Trophoblast cell (in vitro differentiated cells and primary cell): ENCODE data around the gene PTCHD4.

Experiments used
- DNase-seq, 2 donors: peaks; one replicate each; pipeline ENCODE4 v3.0.0-alpha.2; 2016
- H2AFZ ChIP-seq: 2 replicates; pipeline ENCODE4 v1.6.1; 2013; ENCODE audit warnings: low read length, moderate library complexity, mild to moderate bottlenecking; ENCODE audit not compliant: insufficient read depth, poor library complexity
- H2AK5ac ChIP-seq: 2 replicates; pipeline ENCODE4 v1.6.1; 2013; ENCODE audit warnings: mild to moderate bottlenecking, low read length
- H2BK120ac ChIP-seq: 2 replicates; pipeline ENCODE4 v1.6.1; 2013; ENCODE audit warnings: low read length, mild to moderate bottlenecking, moderate library complexity; ENCODE audit not compliant: insufficient read depth, poor library complexity
- H2BK12ac ChIP-seq: 2 replicates; pipeline ENCODE4 v1.6.1; 2013; ENCODE audit warnings: mild to moderate bottlenecking, low read length, moderate library complexity
- H2BK5ac ChIP-seq: 2 replicates; pipeline ENCODE4 v1.6.1; 2013; ENCODE audit warnings: low read length, low read depth, moderate library complexity, mild to moderate bottlenecking; ENCODE audit not compliant: poor library complexity
- H3K14ac ChIP-seq: 2 replicates; pipeline ENCODE4 v1.6.1; 2013; ENCODE audit warnings: mild to moderate bottlenecking, low read length
- H3K18ac ChIP-seq: 2 replicates; pipeline ENCODE4 v1.6.1; 2013; ENCODE audit warnings: mild to moderate bottlenecking, low read length
- H3K23ac ChIP-seq: 2 replicates; pipeline ENCODE4 v1.6.1; 2013; ENCODE audit warnings: low read length
- H3K27ac ChIP-seq: 2 replicates; pipeline ENCODE4 v1.5.1; 2013; ENCODE audit warnings: low read depth, mild to moderate bottlenecking, inconsistent platforms, low read length, moderate library complexity
- H3K27me3 ChIP-seq: 2 replicates; pipeline ENCODE4 v1.6.1; 2013; ENCODE audit warnings: inconsistent platforms, mild to moderate bottlenecking, low read length, moderate library complexity; ENCODE audit not compliant: insufficient read depth
- H3K36me3 ChIP-seq, 2 experiments: 1 replicate in 1 of 2; 2 replicates in 1 of 2; pipeline ENCODE4 v1.6.1; 2013; ENCODE audit warnings: low read length in 2 of 2, mild to moderate bottlenecking in 2 of 2, moderate library complexity in 1 of 2; ENCODE audit not compliant: insufficient read depth in 2 of 2, control insufficient read depth in 1 of 2
- H3K4ac ChIP-seq: 2 replicates; pipeline ENCODE4 v1.6.1; 2013; ENCODE audit warnings: low read depth, mild to moderate bottlenecking, low read length, moderate library complexity
- H3K4me1 ChIP-seq, 2 experiments: 1 replicate in 1 of 2; 2 replicates in 1 of 2; pipeline ENCODE4 v1.6.1; 2013; ENCODE audit warnings: low read length in 2 of 2, mild to moderate bottlenecking in 2 of 2, moderate library complexity in 1 of 2; ENCODE audit not compliant: insufficient read depth in 2 of 2, control insufficient read depth in 1 of 2
- H3K4me2 ChIP-seq: 2 replicates; pipeline ENCODE4 v1.6.1; 2013; ENCODE audit warnings: inconsistent platforms, mild to moderate bottlenecking, low read length, moderate library complexity
- H3K4me3 ChIP-seq: 2 replicates; pipeline ENCODE4 v1.5.1; 2013; ENCODE audit warnings: mild to moderate bottlenecking, low read depth, low read length, inconsistent platforms
- H3K79me1 ChIP-seq: one replicate; pipeline ENCODE4 v1.6.1; 2013; ENCODE audit warnings: low read length
- H3K79me2 ChIP-seq: 2 replicates; pipeline ENCODE4 v1.6.1; 2013; ENCODE audit warnings: low read length, mild to moderate bottlenecking; ENCODE audit not compliant: control insufficient read depth, insufficient read depth, poor library complexity
- H3K9ac ChIP-seq: 2 replicates; pipeline ENCODE4 v1.6.1; 2013; ENCODE audit warnings: mild to moderate bottlenecking, low read length
- H3K9me3 ChIP-seq: 2 replicates; pipeline ENCODE4 v1.6.1; 2013; ENCODE audit warnings: low read depth, mild to moderate bottlenecking, control low read depth, inconsistent platforms, low read length; ENCODE audit not compliant: insufficient read depth
- H4K12ac ChIP-seq: 2 replicates; pipeline ENCODE4 v1.6.1; 2013; ENCODE audit warnings: low read depth, mild to moderate bottlenecking, low read length, moderate library complexity
- H4K8ac ChIP-seq: 2 replicates; pipeline ENCODE4 v1.6.1; 2013; ENCODE audit warnings: low read depth, mild to moderate bottlenecking, low read length, moderate library complexity
- H4K91ac ChIP-seq: one replicate; pipeline ENCODE4 v1.6.1; 2013; ENCODE audit warnings: low read depth, mild to moderate bottlenecking, low read length, moderate library complexity
- WGBS: extraction: QIAGEN DNeasy Blood & Tissue Kit; methylation state at CpG from one replicate; pipeline ENCODE4 v1.1.7; 2013; ENCODE audit warnings: missing lambda C conversion rate; ENCODE audit not compliant: insufficient read length, insufficient coverage; ENCODE audit errors: extremely low coverage; 5-methylcytosine and 5-hydroxymethylcytosine counted together

PTCHD4 gene

DNA sequence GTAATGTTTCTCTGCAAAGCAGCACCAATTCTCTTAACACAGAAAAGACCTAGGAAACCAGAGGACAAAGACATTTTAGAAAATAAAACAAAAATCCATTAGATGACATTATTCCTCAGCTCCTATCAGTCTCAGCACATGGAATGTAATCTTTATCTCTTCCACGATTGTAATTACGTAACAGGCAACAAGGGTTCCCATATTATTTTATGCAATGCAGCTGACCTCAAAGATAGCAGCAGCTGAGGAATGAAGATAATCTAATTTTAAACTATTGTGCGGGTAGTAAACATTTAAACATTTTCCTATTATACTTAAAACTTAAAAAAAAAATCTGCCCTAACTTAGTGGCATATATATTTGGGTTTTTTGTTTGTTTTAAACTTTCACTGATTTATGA is 33.0 kb upstream of the PTCHD4 start:
- Histone ChIP-seq H3K4ac (no peak overlapping the region), H3K4me2 (no peak overlapping the region), H3K14ac (no peak overlapping the region), H2BK5ac (no peak overlapping the region), H2AFZ (no peak overlapping the region), H2BK120ac (no peak overlapping the region), H3K4me1 (no peaks in the 10 kb centered on the region), H3K18ac (no peak overlapping the region), H3K9me3 (no peaks in the 10 kb centered on the region), H4K8ac (no peak overlapping the region), H3K4me3 (no peak overlapping the region), H3K36me3 (no peaks in the 10 kb centered on the region), H3K27me3 (no peaks in the 10 kb centered on the region), H4K12ac (no peak overlapping the region), H3K9ac (no peak overlapping the region), H2BK12ac (no peak overlapping the region), H4K91ac (no peak overlapping the region), H2AK5ac (no peak overlapping the region), H3K79me1 (no peaks in the 10 kb centered on the region), H3K79me2 (no peaks in the 10 kb centered on the region), H3K23ac (no peak overlapping the region), H3K27ac (no peak overlapping the region)
- DNase-seq = peak; percentile 23 to 87
- no CpG with 5 or more reads among the region's 3 CpGs for WGBS

DNA sequence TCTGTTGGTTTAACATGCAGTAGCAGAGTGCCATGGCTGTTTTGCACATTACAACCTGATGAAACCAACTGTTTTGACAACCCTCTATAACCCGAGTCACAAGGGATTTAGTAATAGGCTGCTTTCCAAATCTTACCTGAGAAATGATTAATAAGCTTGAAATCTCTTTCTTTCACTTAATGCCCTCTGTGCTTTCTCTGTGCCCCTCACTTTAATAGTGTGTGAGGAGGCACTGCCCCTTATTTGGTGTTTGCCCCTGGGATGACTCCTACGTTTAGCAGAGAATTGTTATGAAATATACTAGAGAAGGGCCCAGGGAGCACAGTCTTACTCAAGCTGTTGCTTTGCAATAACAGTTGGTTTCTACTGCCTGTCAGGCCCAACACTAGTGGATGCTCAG is 31.0 kb upstream of the PTCHD4 start:
- DNase-seq = peak in 1 of 2 donors; percentile 24
- Histone ChIP-seq H3K36me3 (no peaks in the 10 kb centered on the region), H3K4ac (no peak overlapping the region), H3K4me3 (no peak overlapping the region), H3K27ac (no peak overlapping the region), H4K91ac (no peak overlapping the region), H2AFZ (no peak overlapping the region), H2BK12ac (no peak overlapping the region), H3K18ac (no peak overlapping the region), H3K79me1 (no peaks in the 10 kb centered on the region), H4K12ac (no peak overlapping the region), H3K27me3 (no peaks in the 10 kb centered on the region), H3K9me3 (no peaks in the 10 kb centered on the region), H3K23ac (no peak overlapping the region), H3K79me2 (no peaks in the 10 kb centered on the region), H3K14ac (no peak overlapping the region), H2AK5ac (no peak overlapping the region), H4K8ac (no peak overlapping the region), H2BK5ac (no peak overlapping the region), H3K9ac (no peak overlapping the region), H2BK120ac (no peak overlapping the region), H3K4me2 (no peak overlapping the region), H3K4me1 (no peaks in the 10 kb centered on the region)
- WGBS = no CpG with 5 or more reads among the region's 2 CpGs

DNA sequence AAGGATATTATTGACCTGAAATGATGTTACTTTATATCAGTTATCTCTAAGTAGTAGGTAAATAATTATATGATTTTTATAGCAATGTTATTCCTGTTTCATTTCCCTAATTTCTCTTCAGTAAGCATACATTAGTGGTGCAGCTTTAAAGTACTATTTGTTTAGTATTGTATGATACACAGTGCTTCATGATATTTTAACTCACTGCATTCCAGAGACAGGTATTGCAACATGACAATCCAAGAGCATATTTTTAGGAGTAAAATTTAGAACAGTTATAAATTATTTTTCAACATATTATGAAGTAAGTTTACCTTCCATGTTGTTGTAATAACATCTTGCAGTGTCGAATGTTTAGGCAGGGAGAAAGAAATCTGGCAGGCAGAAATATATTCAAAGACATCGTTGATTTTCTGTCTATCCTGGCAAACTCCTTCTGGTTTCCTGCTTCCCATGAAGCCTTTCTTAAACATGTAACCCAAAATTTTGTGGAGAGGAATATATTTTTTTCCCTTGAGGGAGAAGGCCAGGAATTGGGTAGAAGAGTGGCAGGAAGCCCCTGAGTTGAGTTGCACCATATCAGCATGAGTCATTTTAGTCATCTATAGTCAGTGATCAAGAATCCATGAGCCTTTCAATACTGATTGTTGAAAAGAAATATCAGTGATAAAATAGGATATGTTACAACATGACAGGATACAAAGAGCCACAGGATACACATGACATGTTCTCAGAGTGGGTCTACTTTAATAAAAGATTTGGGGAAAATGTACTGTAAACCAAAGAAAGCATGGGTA is 29.0 kb upstream of the PTCHD4 start:
- H3K79me1 ChIP-seq = no peaks in the 10 kb centered on the region
- H3K4ac ChIP-seq = no peak overlapping the region
- H3K27me3 ChIP-seq = no peaks in the 10 kb centered on the region
- no peak overlapping the region for H3K27ac ChIP-seq
- no peak overlapping the region for H2BK12ac ChIP-seq
- H4K91ac ChIP-seq = no peak overlapping the region
- no peak overlapping the region for H3K4me2 ChIP-seq
- H4K8ac ChIP-seq = no peak overlapping the region
- H3K18ac ChIP-seq = no peak overlapping the region
- no peak overlapping the region for H3K9ac ChIP-seq
- DNase-seq = no peak
- WGBS = no CpG with 5 or more reads among the region's 2 CpGs
- no peak overlapping the region for H2AK5ac ChIP-seq
- H2BK120ac ChIP-seq = no peak overlapping the region
- H4K12ac ChIP-seq = no peak overlapping the region
- H3K4me1 ChIP-seq = peaks cover 0 to 5% of the 10 kb centered on the region in 2 experiments
- H2BK5ac ChIP-seq = no peak overlapping the region
- no peak overlapping the region for H3K14ac ChIP-seq
- no peak overlapping the region for H3K23ac ChIP-seq
- H3K36me3 ChIP-seq = no peaks in the 10 kb centered on the region
- no peak overlapping the region for H3K4me3 ChIP-seq
- no peaks in the 10 kb centered on the region for H3K79me2 ChIP-seq
- no peaks in the 10 kb centered on the region for H3K9me3 ChIP-seq
- no peak overlapping the region for H2AFZ ChIP-seq

DNA sequence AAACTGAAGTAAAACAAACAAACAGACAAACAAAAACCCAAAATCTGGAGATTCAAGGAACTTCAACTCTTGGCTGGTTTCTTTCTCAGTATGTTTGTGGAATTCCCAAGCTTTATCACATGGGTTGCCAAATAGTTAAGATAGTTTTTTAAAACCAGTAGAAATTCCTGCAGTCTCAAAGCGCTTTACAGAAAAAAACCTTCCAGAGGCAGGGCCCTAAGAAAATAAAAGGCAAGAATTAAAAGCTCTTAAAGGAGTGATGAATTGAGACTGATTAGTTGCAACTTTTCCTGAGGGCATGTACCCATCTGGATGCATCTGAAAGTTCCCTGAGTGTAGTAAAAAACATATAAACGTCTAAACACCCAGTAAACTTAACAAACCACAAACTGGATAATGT is 25.9 kb upstream of the PTCHD4 start:
- no peak overlapping the region for H3K4me3 ChIP-seq
- H3K79me2 ChIP-seq = no peaks in the 10 kb centered on the region
- no peak overlapping the region for H2BK120ac ChIP-seq
- no peak overlapping the region for H3K14ac ChIP-seq
- no peak overlapping the region for H3K23ac ChIP-seq
- no peak overlapping the region for H3K4me2 ChIP-seq
- no peak overlapping the region for H3K9ac ChIP-seq
- no peak overlapping the region for H4K8ac ChIP-seq
- no peak overlapping the region for H3K27ac ChIP-seq
- no peaks in the 10 kb centered on the region for H3K9me3 ChIP-seq
- no CpG with 5 or more reads among the region's 2 CpGs for WGBS
- no peak overlapping the region for H3K4ac ChIP-seq
- no peak overlapping the region for H2AK5ac ChIP-seq
- H2BK12ac ChIP-seq = no peak overlapping the region
- H4K12ac ChIP-seq = no peak overlapping the region
- no peak overlapping the region for H3K18ac ChIP-seq
- no peak overlapping the region for H4K91ac ChIP-seq
- peaks cover 1% of the 10 kb centered on the region for H3K79me1 ChIP-seq
- peak in 1 of 2 donors; percentile 62 for DNase-seq
- no peaks in the 10 kb centered on the region for H3K27me3 ChIP-seq
- H2AFZ ChIP-seq = no peak overlapping the region
- peaks cover 0 to 5% of the 10 kb centered on the region in 2 experiments for H3K4me1 ChIP-seq
- no peaks in the 10 kb centered on the region for H3K36me3 ChIP-seq
- H2BK5ac ChIP-seq = no peak overlapping the region
